Ecto neural progenitor cell (in vitro differentiated cells): ENCODE measurements around the gene NDRG3.
"Not testable (repeated sequence)": the region's sequence is repeated elsewhere in the genome, so short reads cannot be mapped to it uniquely, and the experiment has no call there.

ENCODE experiments used
- DNase-seq: peaks from one replicate; pipeline ENCODE4 v3.0.0-alpha.2; 2018; ENCODE audit warnings: low spot score

Gene NDRG3

DNA sequence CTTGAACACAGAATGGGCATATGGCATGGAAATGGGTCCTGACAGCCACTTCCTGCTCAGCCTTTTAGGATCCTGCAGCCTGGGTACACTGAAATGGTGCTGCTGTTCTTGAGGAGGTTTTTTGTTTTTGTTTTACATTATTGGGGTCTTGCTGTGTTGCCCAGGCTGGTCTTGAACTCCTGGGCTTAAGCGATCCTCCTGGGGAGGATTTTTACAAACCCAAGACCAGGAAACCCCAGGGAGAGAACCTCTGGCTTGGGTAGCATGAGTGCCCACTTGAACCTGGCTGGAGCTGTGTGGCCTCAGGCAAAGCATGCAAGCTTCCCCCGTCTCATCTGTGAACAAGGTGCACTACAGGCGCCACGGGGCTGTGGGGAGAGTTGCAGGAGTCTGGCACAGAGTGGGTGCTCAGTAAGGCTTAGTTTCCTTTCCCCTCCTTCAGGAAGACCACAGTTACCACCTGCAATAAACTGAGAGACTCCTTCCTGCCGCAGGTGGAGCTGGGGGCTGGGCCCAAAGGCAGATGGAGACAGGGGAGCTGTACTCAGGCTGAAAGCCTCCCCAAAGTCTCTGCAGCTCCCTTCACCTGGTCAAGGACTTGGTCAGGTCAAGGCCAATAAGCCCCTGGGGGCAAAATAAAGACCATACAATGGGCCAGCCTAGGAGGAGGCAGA lies 101.7 kb downstream of the NDRG3 start:
- DNase-seq, result no peak

GRCh38 chr20:36642136-36642535 lies 103.8 kb downstream of the NDRG3 start:
- DNase-seq, result no peak

DNA sequence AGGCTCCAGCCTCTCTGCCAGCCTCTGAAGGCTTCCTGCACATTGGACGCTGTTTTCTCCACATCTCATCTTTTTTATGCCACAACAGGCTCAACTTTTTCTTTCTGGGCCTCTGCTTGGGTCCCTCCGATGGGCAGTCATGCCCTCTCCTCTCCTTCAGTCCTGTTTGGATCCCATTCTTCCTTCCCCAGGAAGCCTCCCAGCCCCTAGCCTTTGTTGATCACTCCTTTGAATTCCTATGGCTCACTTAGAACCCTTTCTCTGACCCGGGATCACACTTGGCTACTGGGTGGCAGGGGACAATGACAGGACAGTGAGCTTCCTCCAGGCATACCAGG lies 104.4 kb downstream of the NDRG3 start:
- DNase-seq, result no peak

DNA sequence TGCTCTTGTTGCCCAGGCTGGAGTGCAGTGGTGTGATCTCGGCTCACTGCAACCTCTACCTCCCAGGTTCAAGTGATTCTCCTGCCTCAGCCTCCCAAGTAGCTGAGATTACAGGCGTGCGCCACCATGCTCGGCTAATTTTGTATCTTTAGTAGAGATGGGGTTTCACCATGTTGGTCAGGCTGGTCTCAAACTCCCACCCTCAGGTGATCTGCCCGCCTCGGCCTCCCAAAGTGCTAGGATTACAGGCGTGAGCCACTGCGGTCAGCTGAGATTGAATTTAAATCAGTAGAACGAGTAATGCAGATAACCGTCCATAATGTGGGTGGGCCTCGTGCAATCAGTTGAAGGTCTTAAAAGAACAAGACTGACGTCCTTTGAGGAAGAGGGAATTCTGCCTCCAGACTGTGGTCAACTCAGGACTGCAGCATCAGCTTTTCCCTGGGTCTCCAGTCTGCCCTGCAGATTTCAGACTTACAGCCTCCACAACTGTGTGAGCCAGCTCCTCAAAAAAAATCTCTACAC lies 107.0 kb downstream of the NDRG3 start:
- not testable (repeated sequence) for DNase-seq

DNA sequence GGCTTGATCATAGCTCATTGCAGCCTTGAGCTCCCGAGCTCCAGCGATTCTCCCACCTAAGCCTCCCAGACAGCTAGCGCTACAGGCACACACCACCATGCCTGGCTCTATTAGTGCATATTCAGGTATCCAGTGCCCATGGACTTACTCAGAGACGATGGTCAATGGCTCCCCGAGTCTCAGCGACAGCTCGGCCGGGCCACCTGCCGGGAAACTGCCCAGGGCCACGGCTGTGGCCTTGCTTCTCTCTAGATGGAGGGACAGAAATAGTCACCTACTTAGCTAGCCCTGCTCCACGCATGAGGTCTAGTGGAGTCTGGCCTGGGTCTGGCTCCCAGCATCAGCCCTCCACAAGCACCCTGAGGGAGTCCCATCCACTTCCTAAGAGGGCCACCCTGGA lies 111.5 kb downstream of the NDRG3 start:
- DNase-seq, result no peak

DNA sequence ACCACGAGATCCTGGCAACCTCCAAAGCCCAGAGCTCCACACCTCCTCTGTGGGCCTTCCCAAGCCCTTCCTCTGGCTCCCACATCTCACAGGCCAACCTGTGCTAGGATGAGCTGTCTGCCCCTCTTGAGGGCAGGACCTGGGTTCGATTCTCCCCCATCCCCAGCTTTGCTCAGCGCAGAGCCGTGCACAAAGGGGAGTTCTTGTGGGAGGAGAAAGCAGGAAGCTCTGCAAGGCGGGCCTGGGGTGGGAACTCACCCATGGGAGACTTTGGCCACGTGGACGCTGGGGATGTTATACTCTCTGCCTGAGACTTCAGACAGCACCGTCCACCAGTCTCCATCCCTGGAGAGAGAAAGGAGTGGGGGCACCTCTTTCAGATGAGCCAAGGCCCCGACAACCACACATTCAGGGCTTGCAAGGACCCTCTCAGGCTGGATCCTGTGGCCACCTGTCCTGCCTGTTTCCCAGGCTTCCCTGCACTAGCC lies 112.6 kb downstream of the NDRG3 start:
- no peak for DNase-seq

DNA sequence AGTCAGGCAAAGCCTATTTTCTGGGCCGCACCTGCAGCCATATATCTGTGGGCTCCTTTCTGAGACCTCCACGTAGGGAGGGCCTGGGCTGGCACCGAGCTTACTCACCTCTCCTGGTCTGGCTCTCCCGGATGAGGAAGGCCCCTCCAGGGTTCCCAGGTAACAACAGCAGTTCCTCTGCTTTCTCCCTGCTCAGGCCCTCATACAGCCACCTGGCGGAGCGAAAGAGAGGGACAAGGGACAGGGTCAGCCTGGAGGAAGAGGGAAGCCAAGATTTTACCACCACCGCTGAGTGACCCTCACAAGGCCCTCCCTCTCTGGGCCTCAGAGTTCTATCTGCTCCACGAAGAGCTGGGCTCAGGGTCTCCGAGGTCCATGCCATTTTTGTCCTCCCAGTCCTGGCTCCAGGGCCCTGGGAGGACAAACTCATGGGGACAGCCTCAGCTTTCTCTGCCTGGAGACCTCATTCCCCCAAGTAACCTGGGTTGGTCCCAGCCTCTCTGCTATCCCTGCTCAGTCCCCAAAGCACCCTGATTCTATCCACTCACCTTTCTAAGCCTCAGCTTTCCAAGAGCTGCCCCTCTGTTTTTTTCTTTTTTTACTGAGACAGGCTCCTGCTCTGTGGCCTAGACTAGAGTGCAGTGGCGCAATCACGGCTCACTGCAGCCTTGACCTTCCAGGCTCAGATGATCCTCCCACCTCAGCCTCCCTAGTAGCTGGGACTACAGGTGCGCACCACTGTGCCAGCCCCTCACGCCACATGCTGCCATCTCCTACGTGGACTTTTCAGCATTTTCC lies 113.2 kb downstream of the NDRG3 start:
- DNase-seq, result peak; percentile 59

GRCh38 chr20:36632147-36632486 lies 113.8 kb downstream of the NDRG3 start:
- DNase-seq, result no peak

DNA sequence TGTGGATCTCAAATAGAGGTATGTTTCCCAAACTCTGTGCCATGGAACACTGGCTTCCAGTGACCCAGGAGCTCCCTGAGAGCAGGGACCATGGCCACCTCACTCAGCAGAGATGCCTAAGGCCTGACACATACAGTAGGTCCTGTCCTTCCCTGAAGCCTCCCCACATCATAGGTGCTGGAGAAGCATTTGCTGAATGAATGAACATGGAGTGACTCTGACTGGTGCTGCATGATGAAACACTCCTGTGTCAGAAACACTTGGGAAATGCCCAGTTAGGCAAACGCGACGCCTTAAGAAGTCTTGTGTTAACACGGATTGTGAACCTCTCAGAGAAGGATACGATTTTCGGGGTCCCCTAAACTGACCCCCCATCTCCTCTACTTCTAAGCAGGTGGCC lies 114.2 kb downstream of the NDRG3 start:
- no peak for DNase-seq

DNA sequence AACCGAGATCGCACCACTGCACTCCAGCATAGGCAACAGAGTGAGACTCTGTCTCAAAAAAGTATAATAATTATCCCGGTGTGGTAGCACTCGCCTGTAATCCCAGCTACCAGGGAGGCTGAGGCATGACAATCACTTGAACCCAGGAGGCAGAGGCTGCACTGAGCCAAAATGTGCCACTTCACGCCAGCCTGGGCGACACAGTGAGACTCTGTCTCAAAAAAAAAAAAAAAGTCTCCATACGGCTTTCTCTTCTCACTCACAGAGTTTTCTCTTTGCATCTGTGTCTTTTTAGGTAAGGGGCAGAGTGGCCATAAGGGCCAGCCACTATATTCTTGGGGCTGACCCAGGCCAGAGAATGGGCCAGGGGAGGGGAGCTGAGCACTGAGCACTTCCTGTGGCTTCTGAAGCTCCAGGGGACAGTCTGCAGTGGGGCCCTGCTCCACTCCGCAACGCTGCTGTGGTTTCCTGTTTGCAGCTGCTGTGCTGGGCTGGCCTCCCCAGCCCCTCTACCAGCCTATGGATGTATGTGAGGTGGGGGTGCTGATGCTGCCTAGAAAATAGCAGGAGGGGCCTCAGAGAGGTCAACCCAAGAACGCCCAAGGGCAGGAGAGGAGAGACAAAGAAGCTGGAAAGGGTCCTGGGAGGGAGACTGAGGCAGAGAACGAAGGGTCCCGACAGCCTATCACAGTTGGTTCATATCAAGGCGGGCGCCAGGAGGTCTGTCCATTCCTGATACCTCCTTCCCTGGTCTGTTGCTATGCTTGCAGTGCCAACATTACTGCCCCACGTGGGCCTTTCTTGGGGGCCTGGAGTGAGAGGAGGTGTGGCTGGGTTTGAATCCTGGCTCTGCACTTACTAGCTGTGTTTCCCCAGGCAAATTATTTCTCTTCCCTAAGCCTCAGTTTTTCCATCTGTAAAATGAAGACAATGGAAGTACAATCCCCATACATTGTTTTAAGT lies 115.9 kb downstream of the NDRG3 start:
- no peak for DNase-seq

GRCh38 chr20:36628076-36628475 lies 117.8 kb downstream of the NDRG3 start:
- no peak for DNase-seq

DNA sequence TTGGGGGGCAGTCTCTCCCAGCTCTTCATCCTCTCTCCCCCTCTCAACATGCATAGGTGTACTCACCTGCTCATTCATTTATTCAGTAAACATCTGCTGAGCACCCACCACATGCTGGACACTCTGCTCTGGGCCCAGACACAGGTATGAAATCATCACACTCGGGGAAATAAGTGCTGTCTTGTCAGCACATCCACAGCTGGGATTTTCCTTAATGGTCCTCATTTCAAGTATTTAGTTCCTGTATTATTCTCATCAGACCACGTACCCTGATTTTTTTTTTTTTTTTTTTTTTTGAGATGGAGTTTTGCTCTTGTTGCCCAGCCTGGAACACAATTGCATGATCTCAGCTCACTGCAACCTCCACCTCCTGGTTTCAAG lies 121.0 kb downstream of the NDRG3 start:
- DNase-seq, result no peak

- DNase-seq, result no peak
Observed at GRCh38 chr20:36624068-36624943, 121.6 kb downstream of the NDRG3 start.

GRCh38 chr20:36623444-36623843 lies 122.4 kb downstream of the NDRG3 start:
- DNase-seq, result no peak

- DNase-seq, result no peak
Observed at GRCh38 chr20:36620917-36621316, 125.0 kb downstream of the NDRG3 start.

- DNase-seq, result no peak
Observed at GRCh38 chr20:36614781-36615557, 130.9 kb downstream of the NDRG3 start.

DNA sequence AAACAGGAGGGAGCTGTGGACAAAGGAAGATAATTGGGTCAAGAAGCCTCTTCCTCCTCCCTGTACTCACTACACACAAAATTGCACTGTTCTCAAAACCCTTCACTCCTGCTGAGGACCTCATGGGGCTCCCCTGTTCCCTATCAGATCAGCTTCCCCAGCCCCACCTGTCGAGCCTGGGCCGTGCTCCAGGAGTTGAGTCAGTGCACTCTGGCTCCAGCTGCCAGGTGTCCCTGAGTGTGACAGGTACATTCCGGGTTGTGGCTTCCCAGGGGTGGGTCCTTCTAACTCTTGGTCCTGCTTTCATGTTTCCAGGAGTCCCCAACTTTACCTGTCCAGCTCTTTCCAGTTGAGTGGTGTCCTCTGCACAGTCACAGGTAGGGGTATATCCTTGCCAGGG lies 131.9 kb downstream of the NDRG3 start:
- DNase-seq, result no peak

DNA sequence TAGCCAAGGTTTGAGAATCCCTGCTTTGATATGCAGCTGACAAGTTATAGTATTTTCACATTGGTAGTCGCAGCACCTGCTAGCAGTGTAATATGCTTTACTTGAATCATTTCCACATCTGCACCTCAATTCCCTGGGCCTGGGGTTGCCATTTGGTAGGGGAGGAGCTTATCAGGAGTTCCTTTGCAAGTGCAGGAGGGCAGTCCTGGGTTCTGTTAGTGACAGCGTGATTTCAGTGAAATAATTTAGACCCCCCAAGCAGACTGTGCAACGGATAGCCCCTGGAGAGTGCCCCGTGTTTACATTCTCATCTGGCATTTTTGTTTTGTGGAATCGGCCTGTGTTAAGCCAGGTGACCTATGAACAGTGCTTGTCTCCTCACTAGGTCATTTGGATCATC lies 134.3 kb downstream of the NDRG3 start:
- no peak for DNase-seq

DNA sequence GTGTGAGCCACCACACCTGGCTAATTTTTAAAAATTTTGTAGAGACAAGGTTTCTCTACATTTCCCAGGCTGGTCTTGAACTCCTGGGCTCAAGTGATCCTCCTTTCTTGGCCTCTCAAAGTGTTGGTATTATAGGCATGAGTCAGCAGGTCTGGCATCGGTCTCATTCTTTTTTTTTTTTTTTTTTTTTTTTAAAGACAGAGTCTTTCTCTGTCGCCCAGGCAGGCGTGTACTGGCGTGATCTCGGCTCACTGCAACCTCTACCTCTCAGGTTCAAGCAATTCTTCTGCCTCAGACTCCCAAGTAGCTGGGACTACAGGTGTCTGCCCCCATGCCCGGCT lies 137.5 kb downstream of the NDRG3 start:
- DNase-seq, result not testable (repeated sequence)

DNA sequence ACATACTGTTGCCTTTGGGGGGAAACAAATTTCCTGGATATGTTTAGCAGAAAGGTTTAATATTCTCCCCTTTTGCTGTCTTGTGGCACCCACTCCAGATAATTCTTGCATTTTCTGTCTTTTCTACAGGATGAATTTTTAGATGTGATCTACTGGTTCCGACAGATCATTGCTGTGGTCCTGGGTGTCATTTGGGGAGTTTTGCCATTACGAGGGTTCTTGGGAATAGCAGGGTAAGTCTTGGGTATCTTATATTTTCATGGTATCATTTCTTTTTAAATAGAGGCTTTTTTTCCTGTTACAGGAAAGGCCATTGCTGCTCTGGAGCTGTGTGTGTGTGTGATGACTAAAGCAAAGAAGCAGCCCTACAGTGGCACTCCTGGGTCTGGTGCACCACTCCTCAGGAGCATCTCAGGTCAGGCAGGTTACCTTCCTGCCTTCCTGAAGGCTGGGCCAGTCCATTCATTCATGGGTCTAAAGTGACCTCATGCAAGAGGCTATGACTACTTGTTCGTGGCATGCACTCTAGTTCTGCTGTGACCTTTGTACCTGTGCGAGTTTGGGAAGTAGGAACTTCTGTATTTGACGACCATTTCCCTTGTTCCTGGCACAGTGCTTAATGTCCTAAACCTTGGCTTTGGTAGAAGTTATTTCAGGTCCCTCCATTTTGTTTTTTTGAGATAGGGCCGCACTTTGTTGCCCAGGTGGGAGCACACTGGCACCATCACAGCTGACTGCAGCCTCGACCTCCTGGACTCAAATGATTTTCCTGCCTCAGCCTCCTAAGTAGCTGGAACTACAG lies 138.1 kb downstream of the NDRG3 start:
- no peak for DNase-seq
